OCI-M1 (cell line): ENCODE measurements around the gene GRIK4.

ENCODE experiments used
- DNase-seq: peaks from one replicate; lab custom pipeline; 2025; lab: John Stamatoyannopoulos, UW

Gene GRIK4

DNA sequence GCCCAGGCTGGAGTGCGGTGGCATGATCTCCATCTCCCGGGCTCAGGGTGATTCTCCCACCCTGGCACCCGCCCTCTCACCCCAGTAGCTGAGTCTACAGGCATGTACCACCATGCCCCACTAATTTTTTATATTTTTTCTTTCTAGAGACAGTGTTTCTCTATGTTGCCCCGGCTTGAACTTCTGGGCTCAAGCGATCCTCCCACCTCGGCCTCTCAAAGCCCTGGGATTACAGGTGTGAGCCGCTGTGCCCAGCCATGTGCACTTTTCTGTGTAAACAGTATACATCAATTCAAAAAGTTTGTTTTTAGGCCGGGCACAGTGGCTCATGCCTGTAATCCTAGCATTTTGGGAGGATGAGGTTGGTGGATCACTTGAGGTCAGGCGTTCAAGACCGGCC lies 14.7 kb downstream of the GRIK4 start:
- DNase-seq = no peak

DNA sequence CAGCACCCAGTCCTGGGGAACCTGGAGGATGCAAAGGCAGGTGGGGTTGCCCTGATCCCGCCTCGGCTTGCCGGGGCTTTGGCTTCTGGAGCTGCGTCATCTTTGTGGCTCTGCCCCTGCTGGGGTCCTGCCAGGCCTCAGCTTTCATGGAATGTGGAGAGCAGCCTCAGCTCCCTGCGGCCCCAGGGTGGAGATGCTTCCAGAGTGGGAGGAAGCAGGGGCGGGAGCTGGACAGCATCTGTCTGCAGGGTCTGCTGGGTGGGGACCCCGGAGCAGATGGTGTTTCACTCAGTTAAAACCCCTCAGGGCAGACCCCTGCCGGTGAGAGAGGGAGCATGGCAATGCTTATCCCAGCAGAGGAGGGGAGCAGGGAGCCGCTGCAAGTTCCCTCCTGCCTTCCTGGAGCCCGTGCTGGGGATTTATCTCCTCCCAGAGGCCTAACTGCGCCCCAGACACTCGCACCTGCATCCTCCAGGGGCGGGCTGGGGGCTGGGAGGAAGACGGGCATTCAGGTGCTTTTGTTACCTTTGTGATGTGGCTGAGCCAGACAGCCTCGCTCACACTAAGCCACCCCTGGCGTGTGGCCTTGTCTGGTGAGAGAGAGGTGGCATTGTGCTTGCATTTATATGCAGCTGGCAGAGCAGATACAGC lies 15.7 kb downstream of the GRIK4 start:
- no peak for DNase-seq

DNA sequence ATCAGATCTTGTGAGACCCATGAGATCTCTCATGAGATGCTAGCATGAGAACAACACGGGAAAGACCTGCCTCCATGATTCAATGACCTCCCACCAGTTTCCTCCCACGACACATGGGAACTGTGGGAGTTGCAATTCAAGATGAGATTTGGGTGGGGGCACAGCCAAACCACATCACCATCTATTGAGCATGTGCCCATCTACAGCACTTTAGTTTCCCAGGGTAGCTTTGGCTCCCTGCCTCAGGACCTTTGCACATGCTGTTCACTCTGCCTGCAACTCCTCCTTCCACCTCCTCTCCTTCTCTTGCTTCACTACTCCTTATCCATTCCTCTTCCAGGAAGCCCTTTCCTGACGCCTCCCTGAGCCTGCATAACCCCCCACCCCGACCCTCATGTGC lies 17.2 kb downstream of the GRIK4 start:
- no peak for DNase-seq

GRCh38 chr11:120529214-120529613 lies 17.7 kb downstream of the GRIK4 start:
- no peak for DNase-seq

DNA sequence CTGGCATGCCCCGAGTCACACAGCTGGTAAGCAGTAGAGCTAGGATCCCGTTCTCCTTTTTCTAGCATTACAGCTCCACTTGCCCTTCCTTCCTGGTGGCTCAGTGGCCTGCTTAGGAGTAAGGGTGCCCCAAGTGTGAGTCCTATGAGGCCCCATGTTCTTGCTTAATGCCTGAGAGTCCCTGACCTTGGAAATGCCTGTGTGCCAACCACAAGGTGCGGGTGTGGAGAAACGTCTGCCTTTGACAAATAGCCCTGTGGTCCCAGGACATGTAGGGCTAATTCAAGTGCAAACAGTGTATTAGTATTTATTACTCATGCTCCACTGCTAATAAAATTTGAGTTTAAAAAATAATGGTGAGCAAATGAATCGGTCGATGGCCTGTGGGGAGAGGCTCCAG lies 18.4 kb downstream of the GRIK4 start:
- DNase-seq = no peak

- DNase-seq = no peak
Observed at GRCh38 chr11:120532082-120532831, 20.7 kb downstream of the GRIK4 start.

DNA sequence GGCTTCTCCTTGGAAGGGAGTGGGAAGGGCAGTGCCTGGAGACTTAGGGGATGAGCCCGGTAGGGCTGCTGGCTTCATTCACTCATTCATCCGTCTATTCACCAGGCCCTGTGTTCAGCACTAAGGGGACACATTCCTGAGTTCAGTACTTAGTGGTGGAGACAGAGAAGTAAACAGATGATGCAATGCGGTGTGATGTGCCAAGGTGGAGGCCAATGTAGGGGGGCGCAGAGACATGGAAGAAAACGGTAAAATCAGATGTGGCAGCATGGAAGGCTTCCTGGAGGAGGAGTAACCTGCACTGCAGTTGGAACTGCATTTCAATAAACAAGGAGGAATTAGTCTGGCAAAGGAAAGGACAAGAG lies 21.3 kb downstream of the GRIK4 start:
- peak; percentile 17 for DNase-seq

GRCh38 chr11:120536091-120536796 lies 24.7 kb downstream of the GRIK4 start:
- no peak for DNase-seq

DNA sequence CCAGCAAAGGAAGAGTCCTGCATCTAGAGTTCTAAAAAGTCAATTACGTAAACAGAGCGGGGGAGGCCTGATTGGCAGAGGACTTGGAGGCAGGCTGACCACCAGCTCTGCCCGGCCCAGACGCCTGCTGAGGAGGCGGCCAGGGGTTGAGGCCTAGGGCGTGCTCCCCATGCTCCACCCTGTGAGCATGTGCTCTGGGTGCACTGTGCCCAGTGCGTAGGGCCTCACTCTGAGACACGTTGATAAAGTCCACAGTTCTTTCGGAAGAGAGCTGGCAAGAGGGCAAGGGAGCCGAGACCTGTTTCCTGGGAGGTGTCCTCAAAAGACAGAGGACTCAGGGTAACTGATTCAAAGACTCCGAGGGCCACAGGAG lies 25.2 kb downstream of the GRIK4 start:
- no peak for DNase-seq

DNA sequence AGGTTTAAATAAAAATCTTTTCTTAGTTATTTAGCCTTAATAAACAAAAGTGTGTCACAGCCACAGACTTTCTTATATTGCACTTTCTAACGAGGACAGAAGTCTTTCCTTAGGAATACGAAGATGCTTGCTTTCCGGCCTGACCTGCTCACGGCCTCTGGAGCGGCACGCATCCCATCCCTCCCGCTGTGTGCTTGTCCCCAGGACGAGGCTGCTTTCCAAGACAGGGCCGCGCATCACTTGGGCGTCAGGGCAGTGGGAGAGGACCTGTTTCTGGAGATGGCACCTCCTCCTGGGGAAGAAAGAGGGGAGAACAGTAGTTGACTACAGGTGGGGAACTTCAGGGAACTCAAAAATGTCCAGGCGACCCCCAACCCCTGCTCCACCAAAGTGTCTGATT lies 26.4 kb downstream of the GRIK4 start:
- no peak for DNase-seq

DNA sequence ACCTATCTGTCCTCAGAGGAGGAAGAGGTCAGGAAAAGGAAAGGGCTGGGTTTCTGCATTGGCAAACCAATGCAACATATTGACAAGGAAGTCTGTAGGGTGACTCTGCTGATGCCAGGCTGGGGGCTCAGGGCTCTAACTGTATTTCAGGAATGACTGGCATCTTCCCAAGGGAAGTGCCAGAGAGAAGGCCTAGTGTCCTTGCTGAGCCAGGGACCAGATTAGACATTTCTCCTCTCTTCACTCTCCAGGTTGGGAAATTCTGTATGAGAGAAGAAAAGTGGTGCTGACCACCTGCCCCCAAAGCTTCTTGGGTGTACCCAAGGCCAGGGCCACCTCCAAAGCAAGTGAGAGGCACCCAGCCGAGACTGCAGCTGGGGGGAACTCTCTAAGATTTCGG lies 27.2 kb downstream of the GRIK4 start:
- DNase-seq = no peak

DNA sequence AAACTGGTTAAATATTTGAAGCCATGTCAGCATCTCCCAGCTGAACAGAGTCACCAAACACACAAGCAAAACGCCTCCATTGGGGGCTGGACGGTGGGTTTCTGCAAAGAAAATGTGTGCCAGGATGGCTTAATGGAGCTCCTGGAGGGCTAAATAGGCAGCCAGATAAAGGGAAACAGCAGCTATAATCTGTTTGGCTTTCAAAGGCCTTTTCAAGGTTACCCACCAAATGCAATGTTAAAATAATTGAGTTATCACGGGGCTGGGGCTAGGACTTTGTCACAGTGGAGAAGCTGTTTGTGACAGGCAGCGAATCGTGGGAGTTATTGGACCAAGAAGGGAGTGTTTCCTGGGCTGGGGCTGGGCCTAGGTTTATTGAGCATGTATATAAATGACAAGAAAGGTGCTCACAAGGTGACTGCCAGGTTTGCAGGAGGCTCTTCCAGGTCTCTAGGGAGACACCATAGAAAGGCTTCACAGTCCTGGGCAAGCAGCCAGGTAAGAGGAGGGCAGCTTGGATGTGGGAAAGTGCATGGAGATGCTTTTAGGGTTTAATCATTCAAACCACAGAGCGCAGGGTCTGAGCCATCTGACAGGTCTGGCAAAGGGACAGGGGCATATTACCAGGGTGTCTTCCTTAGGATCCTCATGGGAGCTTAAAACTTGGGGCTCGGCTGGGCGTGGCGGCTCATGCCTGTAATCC lies 28.3 kb downstream of the GRIK4 start:
- no peak for DNase-seq

- DNase-seq = no peak
Observed at GRCh38 chr11:120540744-120541465, 29.4 kb downstream of the GRIK4 start.

- no peak for DNase-seq
Observed at GRCh38 chr11:120543521-120544215, 32.1 kb downstream of the GRIK4 start.

- no peak for DNase-seq
Observed at GRCh38 chr11:120545813-120546212, 34.3 kb downstream of the GRIK4 start.

GRCh38 chr11:120546312-120547205 lies 35.0 kb downstream of the GRIK4 start:
- no peak for DNase-seq

DNA sequence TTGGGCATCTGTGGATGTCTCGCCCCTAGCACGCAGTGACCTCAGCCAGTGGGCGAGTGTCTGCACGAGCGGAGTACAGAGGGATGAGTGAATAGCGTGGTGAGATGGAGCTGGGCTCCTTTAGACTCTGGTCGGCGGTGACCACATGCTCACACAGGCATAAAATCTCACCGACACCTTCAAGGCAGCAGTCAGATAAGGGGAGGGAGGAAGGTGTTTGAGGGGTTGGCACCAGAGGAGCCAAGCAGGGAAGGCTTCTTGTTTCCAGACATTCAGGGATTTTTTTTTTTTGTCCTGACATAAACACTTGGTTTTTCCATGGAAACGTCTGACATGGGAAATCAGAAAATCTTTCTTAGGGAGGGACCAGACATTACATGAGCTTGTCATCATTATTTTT lies 35.8 kb downstream of the GRIK4 start:
- DNase-seq = no peak

GRCh38 chr11:120547811-120548681 lies 36.5 kb downstream of the GRIK4 start:
- peak; percentile 61 for DNase-seq

- DNase-seq = no peak
Observed at GRCh38 chr11:120548682-120549209, 37.2 kb downstream of the GRIK4 start.
